BJ (cell line): ENCODE data around the gene PRR5L. TPM values are rescaled to one million over a fixed set of nuclear protein-coding genes. Genes with fewer than 3 reads are reported as not detected.

Source experiments
- CTCF ChIA-PET: fragments of 350-600 bp; formaldehyde crosslinking; extraction: SDS; loops from one replicate; lab custom pipeline; 2021; ENCODE audit warnings: antibody characterized with exemption, inconsistent platforms; lab: Yijun Ruan, JAX
- POLR2A ChIA-PET: fragments of 300-600 bp; sonication (Branson Sonifier 250); formaldehyde crosslinking; extraction: SDS; loops from one replicate; lab custom pipeline; 2021; ENCODE audit warnings: antibody characterized with exemption; lab: Charles Lee
- DNase-seq: peaks from one replicate; pipeline ENCODE4 v3.0.0-alpha.2; 2011; ENCODE audit warnings: low read depth
- H3K27me3 ChIP-seq: 2 replicates; pipeline ENCODE4 v1.6.0; 2011; ENCODE audit warnings: low read length; ENCODE audit not compliant: control insufficient read depth, insufficient read depth
- H3K36me3 ChIP-seq: 2 replicates; pipeline ENCODE4 v1.5.1; 2011; ENCODE audit warnings: low read length; ENCODE audit not compliant: control insufficient read depth, insufficient read depth
- H3K4me3 ChIP-seq: 2 replicates; pipeline ENCODE4 v1.5.1; 2011; ENCODE audit warnings: low read depth, mild to moderate bottlenecking, control low read depth, low read length
- CTCF ChIP-seq: IDR thresholded peaks from 2 replicates; pipeline ENCODE4 v1.5.1; 2011; ENCODE audit warnings: low read depth, mild to moderate bottlenecking, control low read depth, inconsistent platforms, low read length, moderate library complexity; ENCODE audit not compliant: insufficient read depth
- polyA plus RNA-seq: library from polyadenylated mRNA; depleted of rRNA; stranded (reverse); fragments of >200 nt; gene quantifications from 2 replicates; pipeline ENCODE4 v1.2.3, GENCODE V29; 2011

Gene PRR5L
- polyA plus RNA-seq, 1 experiment = 13.3 TPM

GRCh38 chr11:36456156-36456555, 160.1 kb downstream of the PRR5L start:
- H3K27me3 ChIP-seq = no peaks in the 10 kb centered on the region
- H3K36me3 ChIP-seq = peaks cover 4% of the 10 kb centered on the region
- no peak for DNase-seq
- no peak for TF ChIP-seq CTCF
- ChIA-PET CTCF (interaction anchor here (0.8 to 1.3 kb wide), 5 partner anchors 22 to 164 kb away, joined by 3 to 6 read pairs (median 4); no protein-coding TSS in a partner anchor), POLR2A (interaction anchor here (0.6 kb wide), 2 partner anchors 84 to 149 kb away, joined by 3 read pairs; no protein-coding TSS in a partner anchor)
- no peak overlapping the region for H3K4me3 ChIP-seq

- ChIA-PET CTCF (no interaction called here), POLR2A (no interaction called here)
- TF ChIP-seq CTCF = no peak
- peaks cover 8% of the 10 kb centered on the region for H3K36me3 ChIP-seq
- H3K27me3 ChIP-seq = no peaks in the 10 kb centered on the region
- H3K4me3 ChIP-seq = no peak overlapping the region
- no peak for DNase-seq
Measured at GRCh38 chr11:36458129-36458915, 162.2 kb downstream of the PRR5L start.

- H3K36me3 ChIP-seq = peaks cover 8% of the 10 kb centered on the region
- POLR2A ChIA-PET = no interaction called here
- no peak overlapping the region for H3K4me3 ChIP-seq
Measured at GRCh38 chr11:36459046-36459445, 163.0 kb downstream of the PRR5L start.

GRCh38 chr11:36460220-36460619, 164.1 kb downstream of the PRR5L start:
- ChIA-PET POLR2A (no interaction called here), CTCF (interaction anchor here (1.0 kb wide), 1 partner anchor 83 kb away, joined by 3 read pairs; no protein-coding TSS in a partner anchor)
- no peak for DNase-seq

More at GRCh38 chr11:36459046-36459445, 163.0 kb downstream of the PRR5L start:
- no peaks in the 10 kb centered on the region for H3K27me3 ChIP-seq
- DNase-seq = no peak
- TF ChIP-seq CTCF = no peak
- CTCF ChIA-PET = interaction anchor here (0.7 kb wide), 1 partner anchor 115 kb away, joined by 3 read pairs; no protein-coding TSS in a partner anchor

More at GRCh38 chr11:36460220-36460619, 164.1 kb downstream of the PRR5L start:
- H3K4me3 ChIP-seq = no peak overlapping the region
- peaks cover 6% of the 10 kb centered on the region for H3K36me3 ChIP-seq
- H3K27me3 ChIP-seq = no peaks in the 10 kb centered on the region
- no peak for TF ChIP-seq CTCF
